ENCODE results near the gene NABP1. TPM values are rescaled to one million over a fixed set of nuclear protein-coding genes. Genes with fewer than 3 reads are reported as not detected.

The NABP1 gene
- total RNA-seq, 2 experiments from 2014 or later, result 65.1 to 65.4 TPM

GRCh38 chr2:191687867-191688266, 9.9 kb downstream of the NABP1 start:
- Mint-ChIP-seq H3K27me3 (no peaks in the 10 kb centered on the region), H3K4me3 (no peak overlapping the region), H3K4me1 (ENCODE audit: low read depth) (peaks cover 68% of the 10 kb centered on the region), H3K36me3 (peaks cover 49% of the 10 kb centered on the region), H3K9me3 (no peaks in the 10 kb centered on the region), H3K27ac (peak overlapping the region; percentile 79)
- DNase-seq, result no peak
- intact Hi-C loops (cut with micrococcal nuclease), result no loop called here
- ChIA-PET CTCF (interaction anchor here (0.6 to 2.8 kb wide), 6 partner anchors 12 to 440 kb away, joined by 3 to 20 read pairs (median 4); no protein-coding TSS in a partner anchor), POLR2A (interaction anchor here (0.9 to 2.7 kb wide), 3 partner anchors 11 to 116 kb away, joined by 3 to 24 read pairs (median 4); partner anchors contain the start of gene NABP1)

- POLR2A ChIA-PET, result interaction anchor here (0.9 to 2.7 kb wide), 2 partner anchors 12 to 51 kb away, joined by 3 to 24 read pairs; partner anchors contain the start of gene NABP1
- Mint-ChIP-seq H3K27ac (peak overlapping the region; percentile 79), H3K36me3 (peaks cover 48% of the 10 kb centered on the region)
These were observed 11.2 kb downstream of the NABP1 start for GRCh38 chr2:191688934-191689695.

GRCh38 chr2:191690327-191690726, 12.4 kb downstream of the NABP1 start:
- CTCF ChIA-PET, result interaction anchor here (0.8 to 2.8 kb wide), 5 partner anchors 123 to 472 kb away, joined by 3 to 28 read pairs (median 5); no protein-coding TSS in a partner anchor
- DNase-seq, result no peak
- Mint-ChIP-seq H3K4me3 (no peak overlapping the region), H3K27me3 (no peaks in the 10 kb centered on the region), H3K36me3 (peaks cover 45% of the 10 kb centered on the region), H3K9me3 (no peaks in the 10 kb centered on the region), H3K4me1 (ENCODE audit: low read depth) (peaks cover 63% of the 10 kb centered on the region), H3K27ac (no peak overlapping the region)
- POLR2A ChIA-PET, result interaction anchor here (2.7 kb wide), 1 partner anchor 13 kb away, joined by 24 read pairs; the partner anchor contains the start of gene NABP1
- intact Hi-C loops (cut with micrococcal nuclease), result loop anchor here (2.0 to 5.0 kb wide), 2 partner anchors 50 to 472 kb away; no protein-coding TSS in a partner anchor

More at GRCh38 chr2:191688934-191689695, 11.2 kb downstream of the NABP1 start:
- H3K4me1 Mint-ChIP-seq (ENCODE audit: low read depth), result peaks cover 65% of the 10 kb centered on the region
- no peaks in the 10 kb centered on the region for H3K9me3 Mint-ChIP-seq
- H3K4me3 Mint-ChIP-seq, result no peak overlapping the region
- H3K27me3 Mint-ChIP-seq, result no peaks in the 10 kb centered on the region
- CTCF ChIA-PET, result interaction anchor here (0.7 to 2.8 kb wide), 10 partner anchors 13 to 474 kb away, joined by 3 to 20 read pairs (median 4); no protein-coding TSS in a partner anchor
- intact Hi-C loops (cut with micrococcal nuclease), result loop anchor here (1.0 kb wide), 2 partner anchors 9 to 72 kb away; no protein-coding TSS in a partner anchor
- DNase-seq, result no peak

- H3K36me3 Mint-ChIP-seq, result peaks cover 46% of the 10 kb centered on the region
- no peak overlapping the region for H3K4me3 Mint-ChIP-seq
- DNase-seq, result peak; percentile 31
- H3K4me1 Mint-ChIP-seq (ENCODE audit: low read depth), result peaks cover 55% of the 10 kb centered on the region
- H3K27me3 Mint-ChIP-seq, result no peaks in the 10 kb centered on the region
- no peaks in the 10 kb centered on the region for H3K9me3 Mint-ChIP-seq
- CTCF ChIA-PET, result interaction anchor here (0.6 to 1.7 kb wide), 16 partner anchors 10 to 471 kb away, joined by 3 to 28 read pairs (median 4); no protein-coding TSS in a partner anchor
- POLR2A ChIA-PET, result interaction anchor here (0.9 to 1.6 kb wide), 3 partner anchors 15 to 120 kb away, joined by 3 to 4 read pairs (median 4); no protein-coding TSS in a partner anchor
- H3K27ac Mint-ChIP-seq, result peak overlapping the region; percentile 60
- intact Hi-C loops (cut with micrococcal nuclease), result loop anchor here (1.0 to 5.0 kb wide), 5 partner anchors 50 to 471 kb away; no protein-coding TSS in a partner anchor
These were observed 13.2 kb downstream of the NABP1 start for GRCh38 chr2:191691016-191691735.

- Mint-ChIP-seq H3K4me1 (ENCODE audit: low read depth) (peaks cover 49% of the 10 kb centered on the region), H3K9me3 (no peaks in the 10 kb centered on the region), H3K27me3 (no peaks in the 10 kb centered on the region), H3K27ac (no peak overlapping the region), H3K36me3 (peaks cover 41% of the 10 kb centered on the region), H3K4me3 (no peak overlapping the region)
- intact Hi-C loops (cut with micrococcal nuclease), result loop anchor here (1.0 to 5.0 kb wide), 5 partner anchors 49 to 470 kb away; no protein-coding TSS in a partner anchor
- ChIA-PET CTCF (interaction anchor here (0.8 to 1.7 kb wide), 12 partner anchors 10 to 471 kb away, joined by 3 to 28 read pairs (median 5); no protein-coding TSS in a partner anchor), POLR2A (interaction anchor here (0.9 to 1.6 kb wide), 3 partner anchors 16 to 121 kb away, joined by 3 to 4 read pairs (median 4); no protein-coding TSS in a partner anchor)
- DNase-seq, result no peak
These were observed 14.0 kb downstream of the NABP1 start for GRCh38 chr2:191691898-191692297.

- DNase-seq, result no peak
- H3K9me3 Mint-ChIP-seq, result no peaks in the 10 kb centered on the region
- intact Hi-C loops (cut with micrococcal nuclease), result loop anchor here (5.0 kb wide), 1 partner anchor 470 kb away; no protein-coding TSS in a partner anchor
- H3K36me3 Mint-ChIP-seq, result peaks cover 37% of the 10 kb centered on the region
- H3K27me3 Mint-ChIP-seq, result no peaks in the 10 kb centered on the region
- no peak overlapping the region for H3K4me3 Mint-ChIP-seq
- H3K4me1 Mint-ChIP-seq (ENCODE audit: low read depth), result peaks cover 44% of the 10 kb centered on the region
- H3K27ac Mint-ChIP-seq, result no peak overlapping the region
- ChIA-PET CTCF (interaction anchor here (0.7 to 1.4 kb wide), 3 partner anchors 13 to 470 kb away, joined by 3 to 5 read pairs (median 4); no protein-coding TSS in a partner anchor), POLR2A (interaction anchor here (1.3 to 1.6 kb wide), 2 partner anchors 17 to 75 kb away, joined by 3 to 4 read pairs; no protein-coding TSS in a partner anchor)
These were observed 14.7 kb downstream of the NABP1 start for GRCh38 chr2:191692502-191693115.

GRCh38 chr2:191693166-191693565, 15.2 kb downstream of the NABP1 start:
- Mint-ChIP-seq H3K27ac (no peak overlapping the region), H3K4me1 (ENCODE audit: low read depth) (peaks cover 38% of the 10 kb centered on the region), H3K4me3 (no peak overlapping the region), H3K36me3 (peaks cover 38% of the 10 kb centered on the region), H3K9me3 (no peaks in the 10 kb centered on the region), H3K27me3 (no peaks in the 10 kb centered on the region)
- no peak for DNase-seq
- POLR2A ChIA-PET, result no interaction called here
- intact Hi-C loops (cut with micrococcal nuclease), result loop anchor here (5.0 kb wide), 1 partner anchor 469 kb away; no protein-coding TSS in a partner anchor
- CTCF ChIA-PET, result interaction anchor here (0.7 kb wide), 1 partner anchor 55 kb away, joined by 3 read pairs; no protein-coding TSS in a partner anchor

- no peaks in the 10 kb centered on the region for H3K9me3 Mint-ChIP-seq
- ChIA-PET POLR2A (no interaction called here), CTCF (no interaction called here)
- no peak overlapping the region for H3K27ac Mint-ChIP-seq
- intact Hi-C loops (cut with micrococcal nuclease), result loop anchor here (5.0 kb wide), 1 partner anchor 469 kb away; no protein-coding TSS in a partner anchor
- H3K27me3 Mint-ChIP-seq, result no peaks in the 10 kb centered on the region
- H3K36me3 Mint-ChIP-seq, result peaks cover 34% of the 10 kb centered on the region
- peaks cover 32% of the 10 kb centered on the region for H3K4me1 Mint-ChIP-seq (ENCODE audit: low read depth)
- peak; percentile 14 for DNase-seq
- no peak overlapping the region for H3K4me3 Mint-ChIP-seq
These were observed 15.8 kb downstream of the NABP1 start for GRCh38 chr2:191693778-191694177.

- ChIA-PET POLR2A (interaction anchor here (0.9 to 1.0 kb wide), 3 partner anchors 11 to 127 kb away, joined by 3 read pairs; no protein-coding TSS in a partner anchor), CTCF (interaction anchor here (2.2 to 3.6 kb wide), 3 partner anchors 126 to 467 kb away, joined by 8 to 20 read pairs (median 15); no protein-coding TSS in a partner anchor)
- intact Hi-C loops (cut with micrococcal nuclease), result no loop called here
- Mint-ChIP-seq H3K4me3 (no peak overlapping the region), H3K36me3 (peaks cover 28% of the 10 kb centered on the region), H3K9me3 (no peaks in the 10 kb centered on the region), H3K27ac (no peak overlapping the region), H3K4me1 (ENCODE audit: low read depth) (peaks cover 11% of the 10 kb centered on the region), H3K27me3 (no peaks in the 10 kb centered on the region)
- DNase-seq, result no peak
These were observed 18.1 kb downstream of the NABP1 start for GRCh38 chr2:191696001-191696400.

- peaks cover 7% of the 10 kb centered on the region for H3K4me1 Mint-ChIP-seq (ENCODE audit: low read depth)
- ChIA-PET CTCF (interaction anchor here (0.6 to 3.6 kb wide), 5 partner anchors 15 to 466 kb away, joined by 4 to 20 read pairs (median 8); no protein-coding TSS in a partner anchor), POLR2A (interaction anchor here (1.0 kb wide), 1 partner anchor 10 kb away, joined by 3 read pairs; no protein-coding TSS in a partner anchor)
- H3K27ac Mint-ChIP-seq, result no peak overlapping the region
- intact Hi-C loops (cut with micrococcal nuclease), result no loop called here
- no peak overlapping the region for H3K4me3 Mint-ChIP-seq
- H3K27me3 Mint-ChIP-seq, result no peaks in the 10 kb centered on the region
- no peak for DNase-seq
- no peaks in the 10 kb centered on the region for H3K9me3 Mint-ChIP-seq
- H3K36me3 Mint-ChIP-seq, result peaks cover 28% of the 10 kb centered on the region
These were observed 19.0 kb downstream of the NABP1 start for GRCh38 chr2:191696966-191697365.

- intact Hi-C loops (cut with micrococcal nuclease), result no loop called here
- no peaks in the 10 kb centered on the region for H3K9me3 Mint-ChIP-seq
- ChIA-PET POLR2A (no interaction called here), CTCF (interaction anchor here (0.6 to 3.6 kb wide), 5 partner anchors 61 to 465 kb away, joined by 3 to 20 read pairs (median 8); no protein-coding TSS in a partner anchor)
- H3K4me1 Mint-ChIP-seq (ENCODE audit: low read depth), result peaks cover 7% of the 10 kb centered on the region
- H3K27ac Mint-ChIP-seq, result no peak overlapping the region
- no peaks in the 10 kb centered on the region for H3K27me3 Mint-ChIP-seq
- H3K36me3 Mint-ChIP-seq, result peaks cover 28% of the 10 kb centered on the region
- no peak overlapping the region for H3K4me3 Mint-ChIP-seq
- DNase-seq, result no peak
These were observed 19.9 kb downstream of the NABP1 start for GRCh38 chr2:191697870-191698269.

Data from activated CD4-positive, alpha-beta memory T cell treated with anti-CD3 and anti-CD28 coated beads for 36 hours (primary cell).